Activated CD4-positive, alpha-beta memory T cell treated with anti-CD3 and anti-CD28 coated beads, Interleukin-2, amount 10 ng/mL, durations not matched to agents 7 days and 5 days (primary cell): ENCODE results near the gene SALL1. TPM values are rescaled to one million over a fixed set of nuclear protein-coding genes. Genes with fewer than 3 reads are reported as not detected.

ENCODE experiments used
- CTCF ChIA-PET: fragments of 350-600 bp; sonication (Branson Sonifier 250); formaldehyde crosslinking; loops from one replicate; lab custom pipeline; 2021; ENCODE audit warnings: antibody characterized with exemption, inconsistent platforms; lab: Charles Lee
- POLR2A ChIA-PET: fragments of 350-600 bp; sonication (Branson Sonifier 250); formaldehyde crosslinking; loops from one replicate; lab custom pipeline; 2021; ENCODE audit warnings: antibody characterized with exemption; lab: Charles Lee
- DNase-seq: peaks from one replicate; pipeline ENCODE4 v3.0.0-alpha.2; 2020
- H3K27ac Mint-ChIP-seq: one replicate; pipeline ENCODE4 v1.8.0; 2021; ENCODE audit warnings: mild to moderate bottlenecking, mixed read lengths
- H3K27me3 Mint-ChIP-seq: one replicate; pipeline ENCODE4 v1.8.0; 2021; ENCODE audit warnings: mixed read lengths
- H3K36me3 Mint-ChIP-seq: one replicate; pipeline ENCODE4 v1.8.0; 2021; ENCODE audit warnings: low read depth, mixed read lengths
- H3K4me1 Mint-ChIP-seq: one replicate; pipeline ENCODE4 v1.8.0; 2021; ENCODE audit warnings: mixed read lengths
- H3K4me3 Mint-ChIP-seq: one replicate; pipeline ENCODE4 v1.8.0; 2021; ENCODE audit warnings: mild to moderate bottlenecking, mixed read lengths
- H3K9me3 Mint-ChIP-seq: one replicate; pipeline ENCODE4 v1.8.0; 2021; ENCODE audit warnings: mixed read lengths
- total RNA-seq, 2 experiments: library from RNA; stranded (reverse); gene quantifications; one replicate each; pipeline ENCODE4 v1.2.3, GENCODE V29; 2021

The SALL1 gene
- total RNA-seq, 2 experiments from 2014 or later, result not detected

DNA sequence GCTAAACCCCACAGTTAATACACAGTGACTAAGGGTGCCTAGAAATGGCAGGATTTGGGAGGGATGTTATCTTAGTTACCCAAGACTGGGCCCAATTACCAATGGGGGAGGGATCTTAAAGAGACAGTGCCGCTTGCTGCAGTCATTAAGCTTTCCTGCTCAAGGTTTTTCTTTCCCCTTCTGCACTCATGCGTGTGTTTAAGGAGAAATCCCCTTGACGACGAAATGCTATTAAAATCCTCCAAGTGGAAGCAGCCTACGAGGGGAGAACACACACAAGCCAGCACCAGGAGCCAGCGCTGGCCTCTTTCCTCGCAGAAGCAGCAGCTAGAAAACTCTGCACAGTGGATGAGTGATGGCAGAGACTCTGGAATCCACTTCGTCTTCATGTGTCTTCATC lies 22.0 kb downstream of the SALL1 start:
- ChIA-PET CTCF (no interaction called here), POLR2A (no interaction called here)
- Mint-ChIP-seq H3K36me3 (no peaks in the 10 kb centered on the region), H3K4me1 (no peaks in the 10 kb centered on the region), H3K27me3 (peaks cover 8% of the 10 kb centered on the region), H3K27ac (no peak overlapping the region), H3K9me3 (no peaks in the 10 kb centered on the region), H3K4me3 (no peak overlapping the region)
- DNase-seq, result no peak

DNA sequence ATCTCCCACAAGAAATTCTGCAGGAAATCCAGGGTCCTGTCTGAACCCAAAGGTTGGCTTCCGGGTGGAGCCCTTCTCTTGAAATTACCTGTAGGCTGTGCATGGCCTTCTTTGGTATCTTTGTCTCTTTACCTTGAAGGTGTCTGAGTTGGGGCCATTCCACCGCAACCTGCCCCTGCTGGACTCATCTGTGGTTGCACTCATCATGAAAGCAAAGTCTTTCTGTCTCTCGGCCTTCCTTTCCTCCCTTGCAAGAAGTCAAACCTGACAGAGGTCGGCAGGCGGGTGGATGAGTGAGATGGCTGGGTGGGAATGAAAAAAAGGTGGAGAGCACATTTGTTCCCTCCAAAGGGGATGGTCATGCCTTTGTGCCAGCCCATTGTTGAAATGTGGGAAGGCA lies 25.1 kb downstream of the SALL1 start:
- H3K27ac Mint-ChIP-seq, result no peak overlapping the region
- no peaks in the 10 kb centered on the region for H3K36me3 Mint-ChIP-seq
- CTCF ChIA-PET, result no interaction called here
- H3K9me3 Mint-ChIP-seq, result no peaks in the 10 kb centered on the region
- no peak overlapping the region for H3K4me3 Mint-ChIP-seq
- POLR2A ChIA-PET, result no interaction called here
- H3K4me1 Mint-ChIP-seq, result no peaks in the 10 kb centered on the region
- no peak for DNase-seq
- H3K27me3 Mint-ChIP-seq, result peaks cover 2% of the 10 kb centered on the region

DNA sequence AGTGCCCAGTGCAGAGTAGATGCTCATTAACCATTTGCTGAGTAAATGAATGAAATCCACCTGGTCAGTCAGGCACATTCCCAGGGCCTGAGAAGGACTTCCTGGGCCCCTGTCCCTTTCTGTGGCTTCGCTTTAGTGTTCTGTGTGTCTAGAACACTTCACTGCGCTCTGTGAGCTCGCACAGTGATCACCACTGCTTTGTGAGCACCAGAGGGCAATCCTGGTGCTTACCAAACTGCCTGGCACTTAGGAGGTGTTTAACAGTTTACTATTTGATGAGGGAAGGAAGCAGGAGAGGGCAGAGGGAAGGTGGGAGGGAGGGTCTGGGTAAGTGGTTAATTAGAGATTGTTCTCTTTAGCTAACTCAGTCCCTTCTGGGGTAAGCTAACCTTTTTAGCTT lies 26.2 kb downstream of the SALL1 start:
- no peak for DNase-seq
- ChIA-PET POLR2A (no interaction called here), CTCF (no interaction called here)
- H3K36me3 Mint-ChIP-seq, result no peaks in the 10 kb centered on the region
- no peak overlapping the region for H3K4me3 Mint-ChIP-seq
- peaks cover 2% of the 10 kb centered on the region for H3K27me3 Mint-ChIP-seq
- no peaks in the 10 kb centered on the region for H3K4me1 Mint-ChIP-seq
- H3K27ac Mint-ChIP-seq, result no peak overlapping the region
- no peaks in the 10 kb centered on the region for H3K9me3 Mint-ChIP-seq

DNA sequence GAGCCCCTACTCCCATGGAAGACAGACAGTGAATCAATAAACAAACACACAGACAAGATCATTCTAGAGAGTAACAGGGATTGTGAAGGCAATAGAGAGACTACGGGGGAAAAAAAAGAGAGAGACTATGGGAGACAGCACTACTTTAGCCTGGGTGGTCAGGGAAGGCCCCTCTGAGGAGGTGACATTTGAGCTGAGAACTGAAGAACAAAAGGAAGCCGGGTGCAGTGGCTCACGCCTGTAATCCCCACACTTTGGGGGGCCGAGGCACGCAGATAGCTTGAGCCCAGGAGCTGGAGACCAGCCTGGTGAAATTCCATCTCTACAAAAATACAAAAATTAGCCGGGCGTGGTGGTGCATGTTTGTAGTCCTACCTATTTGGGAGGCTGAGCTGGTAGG lies 29.2 kb downstream of the SALL1 start:
- ChIA-PET POLR2A (no interaction called here), CTCF (interaction anchor here (0.6 kb wide), 1 partner anchor 1068 kb away, joined by 3 read pairs; no protein-coding TSS in a partner anchor)
- Mint-ChIP-seq H3K4me1 (no peaks in the 10 kb centered on the region), H3K4me3 (no peak overlapping the region), H3K27me3 (peaks cover 2% of the 10 kb centered on the region), H3K9me3 (no peaks in the 10 kb centered on the region), H3K27ac (no peak overlapping the region), H3K36me3 (no peaks in the 10 kb centered on the region)
- no peak for DNase-seq

DNA sequence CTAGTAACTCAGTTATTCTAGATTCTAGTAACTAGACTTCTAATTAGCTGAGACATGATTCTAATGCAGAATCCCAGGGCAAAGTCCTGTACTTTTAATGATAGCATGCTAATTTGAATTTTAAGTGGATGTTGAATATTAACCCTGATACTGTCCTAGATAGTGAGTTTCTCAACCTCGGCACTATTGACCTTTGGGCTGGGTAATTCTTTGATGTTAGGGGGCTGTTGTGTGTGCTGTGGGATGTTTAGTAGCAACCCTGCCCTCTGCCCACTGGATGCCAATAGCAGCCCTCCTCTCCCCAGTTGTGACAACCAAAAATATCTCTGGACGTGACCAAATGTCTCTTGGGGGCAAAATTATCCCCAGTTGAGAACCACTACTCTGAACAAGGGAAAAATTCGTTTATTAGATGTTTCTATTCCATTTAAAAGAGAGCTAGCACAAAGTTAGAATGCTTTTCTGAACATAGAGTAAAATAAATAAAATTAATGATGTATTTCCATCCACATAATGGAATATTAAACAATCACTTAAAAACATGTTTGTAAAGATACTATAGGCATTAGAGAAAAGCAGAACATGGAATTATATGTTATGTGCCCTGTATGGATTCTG lies 30.2 kb downstream of the SALL1 start:
- no peaks in the 10 kb centered on the region for H3K9me3 Mint-ChIP-seq
- ChIA-PET POLR2A (no interaction called here), CTCF (no interaction called here)
- no peaks in the 10 kb centered on the region for H3K4me1 Mint-ChIP-seq
- H3K4me3 Mint-ChIP-seq, result no peak overlapping the region
- DNase-seq, result no peak
- H3K27me3 Mint-ChIP-seq, result peaks cover 2% of the 10 kb centered on the region
- H3K27ac Mint-ChIP-seq, result no peak overlapping the region
- no peaks in the 10 kb centered on the region for H3K36me3 Mint-ChIP-seq

DNA sequence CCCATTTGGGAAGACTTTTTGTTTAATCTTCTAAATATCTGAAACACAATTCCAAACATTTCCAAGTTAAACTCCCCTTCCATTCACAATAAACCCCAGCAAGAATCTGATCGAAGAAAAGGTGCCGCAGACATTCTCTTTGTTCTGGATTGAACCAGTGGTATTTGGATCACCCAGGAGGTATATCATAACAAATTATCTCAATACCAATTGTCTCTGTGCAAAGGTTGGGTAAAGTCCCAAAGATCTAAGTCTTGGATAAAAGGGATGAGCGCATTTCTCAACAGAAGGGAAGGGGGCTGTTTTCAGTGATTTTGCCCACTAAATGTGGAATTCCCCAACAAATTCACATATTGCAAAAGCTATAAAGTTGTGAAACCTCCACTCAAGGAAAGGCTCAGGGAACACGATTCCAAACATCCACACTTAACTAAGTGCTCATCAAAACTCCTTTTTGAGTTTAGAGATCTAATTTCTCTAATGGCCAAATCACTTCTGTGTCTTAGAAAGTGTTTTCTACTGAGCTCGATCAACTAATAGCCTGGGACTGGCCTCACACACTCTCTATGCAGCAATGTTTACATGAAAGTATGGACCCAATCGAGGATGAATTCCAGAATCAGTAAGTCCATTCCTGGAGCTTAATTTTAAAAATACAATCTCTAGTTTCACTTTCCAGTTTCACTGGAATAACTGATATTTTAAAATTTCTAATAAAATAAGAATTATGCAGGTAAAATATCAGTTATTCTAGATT lies 30.9 kb downstream of the SALL1 start:
- POLR2A ChIA-PET, result no interaction called here

DNA sequence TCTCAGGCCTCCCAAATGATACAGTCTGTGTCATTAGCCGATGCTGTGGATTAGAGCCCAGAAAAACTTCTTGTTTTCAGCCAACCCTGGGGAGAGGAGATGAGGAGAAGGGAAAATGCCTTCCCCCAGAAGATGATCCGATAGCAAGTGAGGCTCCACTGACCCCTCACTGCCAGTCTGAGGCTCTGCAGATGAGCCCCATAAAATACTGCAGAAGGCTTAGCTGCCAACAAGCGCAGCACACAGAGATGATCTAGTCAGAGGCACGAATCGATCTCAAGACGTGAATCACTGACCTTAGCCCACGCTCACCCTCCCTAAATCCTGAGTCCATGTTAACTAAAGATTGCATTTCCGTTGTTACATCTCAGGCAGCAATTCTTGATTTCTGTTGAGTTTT lies 31.5 kb downstream of the SALL1 start:
- no peaks in the 10 kb centered on the region for H3K9me3 Mint-ChIP-seq
- ChIA-PET CTCF (no interaction called here), POLR2A (no interaction called here)
- no peak overlapping the region for H3K4me3 Mint-ChIP-seq
- no peaks in the 10 kb centered on the region for H3K36me3 Mint-ChIP-seq
- H3K27ac Mint-ChIP-seq, result no peak overlapping the region
- no peaks in the 10 kb centered on the region for H3K4me1 Mint-ChIP-seq
- DNase-seq, result no peak
- H3K27me3 Mint-ChIP-seq, result peaks cover 12% of the 10 kb centered on the region

More for the DNA sequence above, 30.9 kb downstream of the SALL1 start:
- H3K36me3 Mint-ChIP-seq, result no peaks in the 10 kb centered on the region
- H3K4me3 Mint-ChIP-seq, result no peak overlapping the region
- no peaks in the 10 kb centered on the region for H3K9me3 Mint-ChIP-seq
- no peak for DNase-seq
- no peak overlapping the region for H3K27ac Mint-ChIP-seq
- H3K4me1 Mint-ChIP-seq, result no peaks in the 10 kb centered on the region
- H3K27me3 Mint-ChIP-seq, result peaks cover 6% of the 10 kb centered on the region
- CTCF ChIA-PET, result no interaction called here

DNA sequence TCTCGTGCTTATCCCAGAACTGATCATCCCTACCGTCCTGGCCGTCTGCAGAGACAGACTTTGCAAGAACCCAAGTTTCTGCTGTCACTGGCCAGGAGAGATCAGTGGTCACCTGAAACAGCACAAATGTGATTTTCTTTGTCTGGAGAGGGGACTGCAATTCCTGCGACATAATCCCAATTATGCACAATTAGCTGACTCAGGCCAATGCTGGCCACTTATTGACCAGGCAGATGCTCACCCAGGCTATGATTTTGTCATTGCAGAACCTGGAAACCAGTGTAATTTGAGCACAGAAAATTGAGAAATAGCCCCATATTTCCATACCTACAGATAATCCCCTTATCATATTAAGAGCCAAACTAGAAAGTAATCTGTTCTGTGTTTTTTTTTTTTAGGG lies 34.7 kb downstream of the SALL1 start:
- ChIA-PET CTCF (no interaction called here), POLR2A (no interaction called here)
- DNase-seq, result no peak
- Mint-ChIP-seq H3K4me1 (no peaks in the 10 kb centered on the region), H3K4me3 (no peak overlapping the region), H3K9me3 (no peaks in the 10 kb centered on the region), H3K27ac (no peak overlapping the region), H3K36me3 (no peaks in the 10 kb centered on the region), H3K27me3 (peaks cover 34% of the 10 kb centered on the region)

DNA sequence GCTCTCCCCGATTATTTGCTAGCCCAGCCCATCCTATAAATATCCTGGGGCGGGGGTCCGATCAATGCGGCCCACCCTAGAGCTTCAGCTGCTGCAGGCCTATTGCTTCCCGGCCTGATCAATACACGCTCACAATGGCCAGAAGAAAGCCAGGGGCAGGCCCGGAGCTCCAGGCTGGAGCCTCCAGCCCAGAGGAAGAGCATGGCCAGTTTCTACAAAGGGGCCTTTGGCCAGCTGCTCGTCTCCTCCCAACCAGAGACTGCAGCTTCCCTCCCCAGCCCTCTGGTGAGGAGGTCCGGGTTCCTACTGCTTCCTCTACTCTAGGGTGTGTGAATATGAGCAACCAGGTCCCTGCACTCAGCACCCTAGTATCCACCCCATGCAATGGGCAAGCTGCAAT lies 36.7 kb downstream of the SALL1 start:
- CTCF ChIA-PET, result no interaction called here
- H3K27me3 Mint-ChIP-seq, result peaks cover 34% of the 10 kb centered on the region

DNA sequence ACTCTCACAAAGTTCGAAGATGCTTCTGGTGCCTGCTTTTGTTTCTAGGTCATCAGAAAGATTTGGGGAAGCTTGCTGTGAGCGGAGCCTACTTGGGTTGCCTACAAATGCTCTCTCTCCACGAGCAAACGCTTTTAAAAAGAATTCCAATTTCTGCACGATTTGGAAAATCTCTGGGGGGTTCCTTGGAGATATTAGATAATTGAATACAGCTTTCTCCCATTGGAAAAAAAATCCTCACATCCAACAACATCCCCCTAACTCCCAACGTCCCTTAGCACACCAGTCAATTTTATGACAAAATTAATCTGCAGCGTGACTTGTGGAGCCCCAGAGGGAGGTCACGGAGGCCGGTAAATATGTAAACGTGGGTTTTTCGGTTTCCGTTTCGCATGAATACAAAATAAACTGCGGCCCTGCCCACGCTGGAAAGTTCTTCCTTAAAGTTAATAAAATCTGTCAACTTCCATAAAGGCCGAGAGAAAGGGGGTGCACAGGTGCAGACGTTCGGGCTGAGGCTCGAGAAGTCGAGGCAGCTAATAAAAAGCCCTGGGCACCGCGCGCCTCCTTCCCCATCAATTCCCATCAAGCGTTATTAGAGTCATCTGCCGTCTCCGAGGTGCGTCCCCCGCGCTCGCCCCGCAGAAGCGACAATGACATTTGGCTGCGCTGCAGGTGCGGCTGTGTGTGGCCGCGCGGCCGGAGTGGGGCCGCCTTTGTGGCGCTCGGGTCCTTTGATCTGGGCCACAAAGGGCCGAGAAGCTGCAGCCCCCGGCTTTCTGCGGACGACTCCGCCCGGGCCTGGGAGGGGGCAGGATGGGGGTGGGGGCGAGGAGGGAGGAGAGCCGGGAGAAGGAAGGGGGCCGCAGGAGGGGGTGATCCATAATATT lies 37.6 kb downstream of the SALL1 start:
- no peaks in the 10 kb centered on the region for H3K36me3 Mint-ChIP-seq
- H3K9me3 Mint-ChIP-seq, result no peaks in the 10 kb centered on the region
- ChIA-PET POLR2A (no interaction called here), CTCF (no interaction called here)
- DNase-seq, result no peak
- H3K27ac Mint-ChIP-seq, result no peak overlapping the region
- H3K4me1 Mint-ChIP-seq, result no peaks in the 10 kb centered on the region
- peaks cover 34% of the 10 kb centered on the region for H3K27me3 Mint-ChIP-seq
- no peak overlapping the region for H3K4me3 Mint-ChIP-seq

More for the DNA sequence above, 36.7 kb downstream of the SALL1 start:
- Mint-ChIP-seq H3K4me1 (no peaks in the 10 kb centered on the region), H3K4me3 (no peak overlapping the region), H3K36me3 (no peaks in the 10 kb centered on the region), H3K27ac (no peak overlapping the region), H3K9me3 (no peaks in the 10 kb centered on the region)
- POLR2A ChIA-PET, result no interaction called here
- DNase-seq, result no peak

DNA sequence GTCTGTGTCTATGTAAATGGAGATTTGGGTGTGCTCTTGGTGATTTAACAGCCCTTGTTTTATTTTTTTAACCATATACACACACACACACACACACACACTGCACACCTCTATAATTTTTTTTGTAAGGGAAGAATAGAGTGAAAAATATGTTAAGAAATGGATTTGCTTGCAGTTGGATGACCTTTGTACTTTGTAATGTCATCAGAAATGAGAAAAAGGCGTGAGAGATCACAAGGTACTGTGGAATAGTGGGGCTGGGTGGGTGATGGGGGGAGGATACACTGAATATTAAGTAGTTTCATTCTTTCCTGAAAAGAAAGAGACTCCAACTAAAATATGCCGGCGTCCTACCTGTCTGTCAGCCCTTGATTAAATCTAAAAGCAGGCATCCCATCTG lies 38.7 kb downstream of the SALL1 start:
- H3K36me3 Mint-ChIP-seq, result no peaks in the 10 kb centered on the region
- peaks cover 34% of the 10 kb centered on the region for H3K27me3 Mint-ChIP-seq
- H3K9me3 Mint-ChIP-seq, result no peaks in the 10 kb centered on the region
- CTCF ChIA-PET, result no interaction called here
- H3K4me3 Mint-ChIP-seq, result no peak overlapping the region
- no peak for DNase-seq
- POLR2A ChIA-PET, result no interaction called here
- no peak overlapping the region for H3K27ac Mint-ChIP-seq
- H3K4me1 Mint-ChIP-seq, result no peaks in the 10 kb centered on the region

DNA sequence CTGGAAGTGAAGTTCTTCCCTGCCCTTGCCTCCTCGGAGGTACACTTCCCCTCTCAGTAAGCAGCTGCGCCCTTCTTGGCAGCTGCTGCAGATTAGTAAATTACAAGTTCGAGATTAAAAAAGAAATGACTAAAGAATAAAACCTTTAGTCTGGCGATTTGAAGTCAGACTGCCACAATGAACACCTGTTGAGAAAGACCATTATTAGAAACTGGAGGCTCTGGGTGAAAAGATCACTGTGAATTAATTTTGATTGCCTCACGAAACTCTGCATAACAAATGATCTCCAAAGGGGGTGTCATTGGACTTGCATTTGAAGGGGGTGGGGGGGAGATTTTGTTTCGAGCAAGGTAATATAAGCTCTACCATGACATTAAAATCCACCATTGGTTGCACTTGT lies 39.3 kb downstream of the SALL1 start:
- POLR2A ChIA-PET, result no interaction called here
- H3K4me3 Mint-ChIP-seq, result no peak overlapping the region
- H3K4me1 Mint-ChIP-seq, result no peaks in the 10 kb centered on the region
- H3K27ac Mint-ChIP-seq, result no peak overlapping the region
- H3K9me3 Mint-ChIP-seq, result no peaks in the 10 kb centered on the region
- CTCF ChIA-PET, result no interaction called here
- peaks cover 34% of the 10 kb centered on the region for H3K27me3 Mint-ChIP-seq
- H3K36me3 Mint-ChIP-seq, result no peaks in the 10 kb centered on the region
- DNase-seq, result no peak

DNA sequence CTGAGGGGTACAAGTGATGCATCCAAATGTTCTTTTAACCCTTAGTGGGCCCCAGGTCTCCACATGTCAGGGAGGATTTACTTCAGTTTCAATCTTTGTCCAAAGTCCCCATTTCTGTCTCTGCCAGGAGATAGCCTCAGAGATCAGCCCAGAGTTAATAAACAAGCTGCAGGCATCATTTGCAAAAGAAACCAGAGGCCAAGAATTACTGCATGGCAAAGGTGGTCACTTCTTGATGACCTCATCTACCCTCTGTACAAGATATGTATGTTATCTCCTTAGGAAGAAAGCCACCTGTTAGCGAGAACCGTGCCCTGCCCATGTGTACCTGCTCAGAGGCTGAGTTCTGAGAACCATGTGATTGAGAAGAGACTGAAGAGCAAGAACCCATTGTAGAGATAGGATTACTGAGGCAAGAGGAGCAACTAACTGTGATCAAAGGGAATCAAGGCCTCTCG lies 40.3 kb downstream of the SALL1 start:
- Mint-ChIP-seq H3K9me3 (no peaks in the 10 kb centered on the region), H3K27me3 (peaks cover 34% of the 10 kb centered on the region), H3K27ac (no peak overlapping the region), H3K36me3 (no peaks in the 10 kb centered on the region), H3K4me1 (no peaks in the 10 kb centered on the region), H3K4me3 (no peak overlapping the region)
- CTCF ChIA-PET, result no interaction called here
- POLR2A ChIA-PET, result no interaction called here
- DNase-seq, result no peak
